Aorta (tissue), 5 donors: ENCODE measurements around the gene CYP2W1. TPM values are rescaled to one million over a fixed set of nuclear protein-coding genes. Genes with fewer than 3 reads are reported as not detected.

ENCODE experiments used
- ATAC-seq: fragments of 200-7000 bp; cut with Tn5 transposase; one replicate; pipeline ENCODE4 v1.9.1; 2022; ENCODE audit warnings: moderate library complexity; ENCODE audit not compliant: low FRiP score
- DNase-seq, 2 donors: peaks; one replicate each; pipeline ENCODE4 v3.0.0-alpha.2; 2020
- H3K27ac ChIP-seq, 2 donors: one replicate each; pipeline ENCODE4 v1.5.1; 2013; ENCODE audit warnings: low read length in 2 of 2, mild to moderate bottlenecking in 2 of 2, moderate library complexity in 2 of 2, control low read depth in 1 of 2, inconsistent platforms in 1 of 2, low read depth in 1 of 2
- H3K27me3 ChIP-seq, 2 donors: one replicate each; pipeline ENCODE4 v1.6.1; 2013; ENCODE audit warnings: control low read depth in 1 of 2, low read length in 1 of 2, mild to moderate bottlenecking in 1 of 2, moderate library complexity in 1 of 2; ENCODE audit not compliant: insufficient read depth in 2 of 2, control insufficient read depth in 1 of 2
- H3K36me3 ChIP-seq, 2 donors: one replicate each; pipeline ENCODE4 v1.6.1; 2013; ENCODE audit warnings: control low read depth in 1 of 2, low read length in 1 of 2, mild to moderate bottlenecking in 1 of 2; ENCODE audit not compliant: insufficient read depth in 2 of 2, control insufficient read depth in 1 of 2
- H3K4me1 ChIP-seq, 2 donors: one replicate each; pipeline ENCODE4 v1.6.1; 2013; ENCODE audit warnings: low read length in 2 of 2, control low read depth in 1 of 2, mild to moderate bottlenecking in 1 of 2, moderate library complexity in 1 of 2; ENCODE audit not compliant: insufficient read depth in 2 of 2, control insufficient read depth in 1 of 2
- H3K4me3 ChIP-seq, 2 donors: one replicate each; pipeline ENCODE4 v1.5.1; 2013; ENCODE audit warnings: low read length in 2 of 2, control low read depth in 1 of 2, mild to moderate bottlenecking in 1 of 2
- H3K9me3 ChIP-seq: one replicate; pipeline ENCODE4 v1.6.1; 2013; ENCODE audit warnings: mild to moderate bottlenecking, low read length; ENCODE audit not compliant: control insufficient read depth
- WGBS, 2 donors: extraction: QIAGEN DNeasy Blood & Tissue Kit; methylation state at CpG; one replicate each; pipeline ENCODE4 v1.1.7; 2013; 5-methylcytosine and 5-hydroxymethylcytosine counted together
- intact Hi-C, 2 donors: fragments of 100-400 bp; cut with DNase I; formaldehyde crosslinking; loops; one replicate each; pipeline versions ENCODE4 v1.14.2 to v1.15.0; 2022
- polyA plus RNA-seq, 2 donors: library from polyadenylated mRNA; stranded (reverse); fragments of 200-250 nt; gene quantifications; one replicate each; pipeline ENCODE4 v1.2.3, GENCODE V29; 2013
- total RNA-seq, 2 donors: library from RNA; stranded (reverse); fragmentation: NEBNext Ultra II Directional; extraction: Animal tissue kit (Norgen Biotek cat#: 25700); gene quantifications; one replicate each; pipeline ENCODE4 v1.2.1, GENCODE V29; 2021
- donor health status: healthy with polysubstance abuse.
- donor health status: Bipolar disorder and iron deficiency.
- donor health status: DM: no; HTN: no; CAD: no.
- donor health status: DM: no; HTN: no; CAD: no.
- donor health status: DM: yes; HTN: yes; CAD: no.

Gene CYP2W1
- total and polyA plus RNA-seq, 4 donors = not detected

GRCh38 chr7:970744-971143, 12.2 kb upstream of the CYP2W1 start:
- H3K9me3 ChIP-seq = no peaks in the 10 kb centered on the region
- intact Hi-C loops = no loop called here
- ATAC-seq = no peak
- no peak overlapping the region for H3K4me3 ChIP-seq
- 91% methylated on average over 6 of the region's 6 CpGs for WGBS, 2 donors
- peaks cover 0 to 6% of the 10 kb centered on the region in 2 donors for H3K36me3 ChIP-seq
- H3K27ac ChIP-seq = no peak overlapping the region
- H3K4me1 ChIP-seq = no peaks in the 10 kb centered on the region
- DNase-seq = no peak
- H3K27me3 ChIP-seq = no peaks in the 10 kb centered on the region

- no peak overlapping the region for H3K4me3 ChIP-seq
- H3K4me1 ChIP-seq = no peaks in the 10 kb centered on the region
- no peak for DNase-seq
- no peak overlapping the region for H3K27ac ChIP-seq
- H3K36me3 ChIP-seq = peaks cover 0 to 6% of the 10 kb centered on the region in 2 donors
- H3K27me3 ChIP-seq = no peaks in the 10 kb centered on the region
- ATAC-seq = no peak
- intact Hi-C loops = no loop called here
- 90 to 92% methylated on average over 12 of the region's 12 CpGs for WGBS, 2 donors
- H3K9me3 ChIP-seq = no peaks in the 10 kb centered on the region
Measured at GRCh38 chr7:972110-972509, 10.9 kb upstream of the CYP2W1 start.

DNA sequence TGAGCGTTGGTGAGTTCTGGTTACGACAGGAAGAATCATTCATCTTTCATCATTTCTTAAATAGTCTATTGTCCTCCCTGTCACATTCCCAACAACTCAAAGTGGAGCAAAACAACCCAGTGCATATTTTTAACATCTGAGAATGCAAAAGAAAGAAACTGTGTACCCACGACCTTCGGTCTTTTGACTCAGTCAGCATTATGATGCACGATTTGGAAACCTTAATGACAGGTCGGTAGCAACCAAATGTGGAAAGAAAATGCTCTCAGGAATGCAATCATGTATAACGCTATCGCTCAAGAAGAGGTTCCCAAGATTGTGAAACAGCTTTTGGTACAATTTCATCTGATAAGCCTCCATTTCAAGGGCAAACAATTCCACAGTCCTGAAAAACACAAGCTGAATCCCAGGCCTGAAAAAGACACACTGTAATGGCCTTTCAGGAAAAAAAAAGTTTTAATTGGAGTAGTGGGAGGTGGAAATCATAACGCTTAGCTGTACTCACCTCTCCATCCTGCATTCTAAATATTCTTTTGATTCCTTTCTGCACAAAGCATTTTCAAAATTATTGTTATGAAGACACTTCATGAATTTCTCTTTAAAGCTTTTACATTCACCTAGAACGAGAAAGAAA, 10.2 kb upstream of the CYP2W1 start:
- intact Hi-C loops = no loop called here
- 67 to 73% methylated on average over 10 of the region's 10 CpGs for WGBS, 2 donors
- H3K4me1 ChIP-seq = no peaks in the 10 kb centered on the region

GRCh38 chr7:973312-973711, 9.7 kb upstream of the CYP2W1 start:
- no peak overlapping the region for H3K4me3 ChIP-seq
- 80 to 82% methylated on average over 9 of the region's 9 CpGs for WGBS, 2 donors
- intact Hi-C loops = no loop called here
- H3K27me3 ChIP-seq = no peaks in the 10 kb centered on the region
- peaks cover 0 to 3% of the 10 kb centered on the region in 2 donors for H3K36me3 ChIP-seq
- no peak overlapping the region for H3K27ac ChIP-seq
- H3K9me3 ChIP-seq = no peaks in the 10 kb centered on the region
- no peaks in the 10 kb centered on the region for H3K4me1 ChIP-seq
- DNase-seq (no peak), ATAC-seq (no peak)

More for the DNA sequence above, 10.2 kb upstream of the CYP2W1 start:
- ATAC-seq = no peak
- no peaks in the 10 kb centered on the region for H3K27me3 ChIP-seq
- no peak overlapping the region for H3K27ac ChIP-seq
- H3K9me3 ChIP-seq = no peaks in the 10 kb centered on the region
- no peak overlapping the region for H3K4me3 ChIP-seq
- H3K36me3 ChIP-seq = peaks cover 0 to 4% of the 10 kb centered on the region in 2 donors
- no peak for DNase-seq

DNA sequence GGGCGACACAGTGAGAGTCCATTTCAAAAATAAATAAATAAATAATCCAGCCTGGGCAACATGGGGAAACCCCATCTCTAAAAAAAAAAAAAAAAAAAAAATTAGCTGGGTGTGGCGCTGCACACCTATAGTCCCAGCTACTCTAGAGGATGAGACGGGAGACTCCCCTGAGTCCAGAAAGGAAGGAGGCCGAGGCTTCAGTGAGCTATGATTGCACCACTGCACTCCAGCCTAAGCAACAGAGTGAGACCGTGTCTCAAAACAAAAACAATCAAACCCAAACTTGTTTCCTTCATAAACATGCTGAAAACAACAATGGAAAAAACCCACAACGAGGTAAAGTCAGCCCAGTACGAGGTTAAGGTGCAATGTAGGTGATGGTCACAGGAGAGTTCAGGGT, 8.8 kb upstream of the CYP2W1 start:
- peak overlapping the region; percentile 65 to 98 for H3K4me3 ChIP-seq
- H3K9me3 ChIP-seq = no peaks in the 10 kb centered on the region
- 48 to 52% methylated on average over 7 of the region's 7 CpGs for WGBS, 2 donors
- intact Hi-C loops = no loop called here
- peaks cover 0 to 2% of the 10 kb centered on the region in 2 donors for H3K36me3 ChIP-seq
- DNase-seq (no peak), ATAC-seq (no peak)
- H3K4me1 ChIP-seq = no peaks in the 10 kb centered on the region
- no peaks in the 10 kb centered on the region for H3K27me3 ChIP-seq
- H3K27ac ChIP-seq = no peak overlapping the region

GRCh38 chr7:974820-975681, 7.9 kb upstream of the CYP2W1 start, which contains the start of gene COX19:
Gene COX19, minus strand, starts transcription at chr7:975549. Its CDS starts 40 bp downstream, at chr7:975509.
- intact Hi-C loops = loop anchor here in 1 of 2 donors (5.0 kb wide), 1 partner anchor 167 kb away; no protein-coding TSS in a partner anchor
- 0% methylated on average over 74 to 78 of the region's 78 CpGs for WGBS, 2 donors

GRCh38 chr7:975702-976473, 7.1 kb upstream of the CYP2W1 start:
- Histone ChIP-seq H3K9me3 (no peaks in the 10 kb centered on the region), H3K4me1 (no peaks in the 10 kb centered on the region), H3K36me3 (peaks cover 0 to 2% of the 10 kb centered on the region in 2 donors), H3K4me3 (no peak overlapping the region), H3K27ac (no peak overlapping the region), H3K27me3 (no peaks in the 10 kb centered on the region)
- DNase-seq = no peak
- intact Hi-C loops = loop anchor here in 1 of 2 donors (5.0 kb wide), 1 partner anchor 166 kb away; no protein-coding TSS in a partner anchor
- ATAC-seq = no peak
- 45 to 50% methylated on average over 28 of the region's 28 CpGs for WGBS, 2 donors

More at GRCh38 chr7:974820-975681, 7.9 kb upstream of the CYP2W1 start, which contains the start of gene COX19:
- Histone ChIP-seq H3K27ac (peak within 1 kb of the TSS; percentile 78 to 81), H3K9me3 (no peaks in the 10 kb centered on the region), H3K27me3 (no peaks in the 10 kb centered on the region), H3K36me3 (peaks cover 0 to 2% of the 10 kb centered on the region in 2 donors), H3K4me1 (no peaks in the 10 kb centered on the region), H3K4me3 (peak within 1 kb of the TSS; percentile 65 to 98)
- DNase-seq (peak; percentile 95 to 97), ATAC-seq (peak; percentile 98)

DNA sequence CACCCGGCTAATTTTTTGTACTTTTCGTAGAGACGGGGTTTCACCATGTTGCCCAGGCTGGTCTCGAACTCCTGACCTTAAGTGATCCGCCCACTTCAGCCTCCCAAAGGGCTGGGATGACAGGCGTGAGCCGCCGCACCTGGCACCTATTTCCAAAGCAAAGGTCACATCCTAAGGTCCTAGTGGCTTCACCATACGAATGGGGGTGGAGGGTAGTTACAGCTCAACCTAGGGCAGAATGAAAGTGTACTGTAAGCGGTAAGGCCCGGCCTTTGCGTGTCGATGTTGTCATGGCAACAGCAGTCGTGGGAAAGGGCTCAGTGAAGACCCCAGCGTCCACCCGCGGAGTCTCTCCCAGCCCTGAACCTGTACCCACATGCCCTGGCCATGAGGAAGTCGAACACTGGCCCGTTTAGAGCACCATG, 6.1 kb upstream of the CYP2W1 start:
- intact Hi-C loops = loop anchor here in 1 of 2 donors (5.0 kb wide), 1 partner anchor 165 kb away; no protein-coding TSS in a partner anchor
- peaks cover 0 to under 1% of the 10 kb centered on the region in 2 donors for H3K36me3 ChIP-seq
- DNase-seq (no peak), ATAC-seq (no peak)
- no peaks in the 10 kb centered on the region for H3K27me3 ChIP-seq
- H3K27ac ChIP-seq = no peak overlapping the region
- no peak overlapping the region for H3K4me3 ChIP-seq
- no peaks in the 10 kb centered on the region for H3K9me3 ChIP-seq
- H3K4me1 ChIP-seq = no peaks in the 10 kb centered on the region
- WGBS, 2 donors = 81 to 83% methylated on average over 19 of the region's 19 CpGs
